ENCODE results near the gene ASTN1.
"Not testable (repeated sequence)": the region's sequence is repeated elsewhere in the genome, so short reads cannot be mapped to it uniquely, and the experiment has no call there.

The ASTN1 gene

DNA sequence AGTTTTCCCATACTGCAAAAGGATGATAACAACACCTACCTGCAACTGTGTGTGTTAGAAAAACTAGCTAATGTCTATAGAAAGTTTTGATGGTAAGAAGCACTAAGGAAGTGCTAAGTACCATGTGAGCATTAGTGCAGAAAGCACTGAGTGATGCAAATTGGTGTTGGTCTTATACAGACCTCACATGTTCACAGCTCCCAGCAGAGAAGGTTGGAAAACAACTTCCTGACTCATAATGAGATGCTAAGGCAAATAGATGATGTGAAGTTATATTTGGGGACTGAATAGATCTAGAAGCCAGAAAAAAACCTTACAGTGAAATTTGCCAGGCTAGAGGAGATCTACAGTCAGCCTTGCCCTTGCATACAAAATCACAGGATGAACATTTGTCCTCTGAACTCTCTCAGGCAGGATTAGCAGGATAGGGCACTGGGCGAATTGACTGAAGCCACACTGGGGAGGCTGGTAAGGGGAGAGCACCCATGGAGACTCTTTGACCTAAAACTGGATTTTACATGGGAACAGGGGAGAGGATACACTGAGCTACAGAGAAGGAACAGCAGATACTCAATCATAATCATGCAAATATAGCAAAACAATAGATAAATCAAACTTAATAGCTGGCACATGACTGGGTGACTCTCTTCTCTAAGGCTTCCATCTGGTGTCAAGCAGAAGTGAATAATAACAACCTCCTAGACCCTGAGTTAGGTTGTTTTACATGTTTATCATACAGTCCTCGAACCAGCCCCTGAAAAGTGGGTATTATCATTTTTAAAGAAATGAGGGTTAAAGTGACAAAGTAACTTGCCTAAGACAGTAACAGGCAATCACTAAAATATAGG is 61.3 kb downstream of the ASTN1 start:
- DNase-seq: no peak

DNA sequence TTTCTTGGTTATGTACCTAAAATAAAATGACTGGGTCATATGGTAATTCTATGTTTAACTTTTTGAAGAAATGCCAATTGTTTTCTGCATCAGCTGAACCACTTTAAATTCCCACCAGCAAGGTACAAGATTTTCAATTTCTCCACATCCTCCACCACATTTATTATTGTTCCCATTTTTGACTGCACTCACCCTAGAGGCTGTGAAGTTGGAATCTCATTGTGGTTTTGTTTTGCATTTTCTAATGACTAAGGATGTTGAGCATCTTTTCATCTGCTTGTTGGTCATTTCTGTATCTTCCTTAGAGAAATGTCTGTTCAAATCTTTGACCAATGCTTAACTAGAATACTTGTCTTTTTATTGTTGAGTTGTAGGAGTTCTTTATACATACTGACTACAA is 72.5 kb downstream of the ASTN1 start:
- DNase-seq: peak; percentile 20

DNA sequence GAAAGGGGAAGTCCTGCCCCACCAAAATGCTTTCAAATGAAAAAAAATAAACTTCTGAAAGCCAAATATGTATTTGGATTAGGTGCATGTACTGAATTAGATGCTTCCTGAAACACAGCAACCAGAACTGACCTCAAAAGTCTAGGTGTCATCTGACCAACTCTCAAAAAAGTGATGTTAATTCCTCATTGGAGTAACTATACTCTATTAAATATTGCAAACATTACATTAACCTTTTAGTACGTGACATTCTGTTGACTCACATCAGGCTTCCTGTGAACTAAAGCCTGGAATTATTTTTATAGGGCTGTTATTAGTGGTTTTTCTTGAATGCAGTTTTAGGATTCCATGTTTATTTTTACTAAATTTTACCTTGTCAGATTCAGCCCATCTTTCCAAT is 73.5 kb downstream of the ASTN1 start:
- DNase-seq: peak; percentile 54

DNA sequence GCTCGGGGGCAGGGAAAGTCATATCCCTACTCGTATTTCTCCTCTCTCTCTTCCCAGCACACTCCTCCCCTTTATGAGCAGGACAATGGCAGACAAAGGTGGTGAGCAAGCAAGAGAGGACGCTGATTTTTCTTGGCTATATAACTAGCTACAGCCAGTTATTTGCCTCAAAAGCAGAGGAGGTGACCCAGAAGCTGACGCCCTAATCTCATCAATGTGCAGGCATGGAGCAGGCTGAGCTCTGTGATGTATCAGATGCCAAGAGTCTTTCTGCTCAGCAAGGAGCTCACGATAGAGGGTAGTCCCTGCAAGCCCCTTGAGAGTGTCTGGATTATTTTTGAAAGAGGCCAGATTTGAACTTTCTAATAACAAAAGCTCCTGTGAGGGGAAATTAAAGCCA is 75.5 kb downstream of the ASTN1 start:
- DNase-seq: no peak

DNA sequence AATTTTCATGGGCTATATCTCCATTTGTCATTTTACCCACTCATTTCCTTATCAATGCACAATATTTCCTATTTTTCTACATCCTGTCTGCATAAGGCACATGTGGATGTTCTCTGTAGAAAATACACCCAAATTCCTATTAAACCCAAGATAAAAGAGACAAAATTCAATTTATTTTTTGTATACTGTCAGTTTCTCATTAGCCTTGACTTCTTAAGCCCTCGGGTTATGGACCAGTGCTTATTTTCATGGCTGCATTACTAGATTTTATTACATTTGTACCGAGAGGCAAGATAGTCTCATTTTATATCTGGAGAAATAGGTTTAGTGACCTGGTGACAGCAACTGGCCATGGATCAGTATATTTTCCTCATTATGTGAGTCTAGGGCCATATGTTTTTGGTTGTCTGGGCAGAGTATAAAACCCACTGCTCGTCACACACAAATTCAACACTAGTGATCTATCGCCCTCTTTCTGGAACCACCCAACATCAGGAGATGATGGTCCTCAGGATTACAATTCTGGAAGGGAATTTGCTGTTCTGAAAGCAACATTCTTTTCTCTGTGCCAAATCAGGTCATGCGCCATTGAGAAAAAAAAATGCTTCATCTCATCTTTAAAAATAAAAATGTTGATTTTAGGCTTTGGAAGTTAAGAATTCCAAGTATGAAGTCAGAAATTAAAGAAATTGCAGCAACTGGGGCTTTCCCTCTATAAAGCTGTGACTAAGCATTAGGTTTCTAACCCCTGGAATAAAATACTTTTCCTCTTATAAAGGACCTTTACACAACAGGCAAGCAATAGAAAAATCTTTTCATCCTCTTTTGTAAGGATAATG is 81.4 kb downstream of the ASTN1 start:
- DNase-seq: peak; percentile 84

DNA sequence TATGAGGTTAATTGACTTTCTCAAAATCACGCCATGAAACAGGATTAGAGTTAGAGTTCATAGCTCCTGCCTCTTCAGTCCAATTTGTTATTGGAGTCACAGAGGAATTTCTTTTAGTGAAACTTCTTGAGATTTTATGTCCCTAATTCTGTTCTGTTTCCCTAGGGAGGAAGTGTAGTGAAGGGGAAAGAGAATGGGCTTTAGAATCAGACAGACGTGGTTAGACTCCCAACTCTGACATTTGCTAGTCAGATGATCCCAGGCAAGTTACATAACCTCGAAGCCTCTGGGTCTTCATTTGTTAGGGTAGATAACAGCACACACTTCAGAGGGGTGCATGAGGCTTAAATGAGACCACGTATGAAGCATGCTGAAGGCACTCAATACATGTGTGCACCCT is 83.9 kb downstream of the ASTN1 start:
- DNase-seq: no peak

DNA sequence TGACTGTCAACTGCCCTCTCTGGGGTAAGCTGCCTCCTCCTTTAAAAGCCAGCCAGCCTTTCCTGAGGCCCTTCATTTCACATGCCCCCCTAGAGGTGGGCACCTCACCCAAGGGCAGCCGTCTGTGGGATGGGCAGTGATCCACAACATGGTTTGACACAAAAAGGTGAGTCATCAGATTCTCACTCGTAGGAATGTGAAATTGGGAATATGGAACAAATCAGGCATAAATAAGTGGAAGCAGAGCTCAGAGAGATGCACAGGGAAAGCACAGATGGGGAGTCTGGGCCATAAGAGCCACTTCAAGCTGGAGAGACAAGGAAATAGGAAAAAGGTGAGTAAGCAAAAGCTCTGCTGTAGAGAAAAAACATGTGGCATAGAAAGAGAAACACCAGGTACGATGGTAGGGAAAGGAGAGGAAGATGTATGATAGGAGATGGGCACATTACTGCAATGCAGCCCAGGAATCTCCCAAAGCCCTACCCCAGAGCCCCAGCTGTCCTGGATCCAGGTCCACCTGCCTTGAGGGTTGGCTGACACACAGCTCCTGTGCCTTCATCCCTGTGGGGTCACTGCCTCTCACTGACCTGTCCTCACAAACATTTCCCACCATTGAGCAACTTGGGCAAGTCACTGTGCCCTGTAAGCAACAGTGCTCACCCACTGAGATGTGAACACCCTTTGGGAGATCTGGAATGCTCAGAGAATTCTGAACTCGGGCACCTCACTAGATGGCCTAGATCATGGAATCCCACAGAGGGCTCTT is 86.6 kb downstream of the ASTN1 start:
- peak; percentile 66 for DNase-seq

DNA sequence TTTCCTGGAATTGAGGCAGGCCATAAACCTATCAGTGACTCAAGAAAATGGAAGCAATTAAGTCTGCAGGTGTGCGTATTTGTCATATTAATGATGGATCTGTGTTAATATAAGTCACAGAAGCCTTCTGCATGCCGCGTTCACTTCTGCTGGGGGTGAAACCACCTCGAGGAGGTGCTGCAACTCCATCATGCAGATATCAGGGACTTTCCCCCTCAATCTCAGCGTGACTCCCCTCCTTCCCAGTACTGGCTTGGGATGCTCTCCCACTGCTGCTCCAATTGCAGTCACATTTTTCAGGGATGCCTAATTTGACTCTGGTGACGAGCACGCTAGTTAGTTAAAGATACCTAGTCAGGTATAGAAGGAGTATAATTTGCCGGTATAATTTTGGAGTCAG is 87.5 kb downstream of the ASTN1 start:
- no peak for DNase-seq

DNA sequence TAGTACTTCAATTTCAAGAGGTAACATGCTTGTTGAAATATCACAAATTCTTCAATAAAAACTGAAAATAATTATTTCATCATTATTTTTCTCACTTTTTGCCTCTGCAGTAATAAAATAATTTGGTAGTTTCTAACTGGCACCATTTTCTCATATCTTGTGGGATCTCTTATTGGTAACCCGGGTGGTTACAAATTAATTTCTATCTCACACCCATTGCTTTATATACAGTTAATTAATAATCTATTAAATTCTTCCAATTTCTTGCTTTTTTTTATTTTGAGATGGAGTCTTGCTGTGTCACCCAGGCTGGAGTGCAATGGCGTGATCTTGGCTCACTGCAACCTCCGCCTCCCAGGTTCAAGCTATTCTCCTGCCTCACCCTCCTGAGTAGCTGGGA is 89.7 kb downstream of the ASTN1 start:
- not testable (repeated sequence) for DNase-seq

DNA sequence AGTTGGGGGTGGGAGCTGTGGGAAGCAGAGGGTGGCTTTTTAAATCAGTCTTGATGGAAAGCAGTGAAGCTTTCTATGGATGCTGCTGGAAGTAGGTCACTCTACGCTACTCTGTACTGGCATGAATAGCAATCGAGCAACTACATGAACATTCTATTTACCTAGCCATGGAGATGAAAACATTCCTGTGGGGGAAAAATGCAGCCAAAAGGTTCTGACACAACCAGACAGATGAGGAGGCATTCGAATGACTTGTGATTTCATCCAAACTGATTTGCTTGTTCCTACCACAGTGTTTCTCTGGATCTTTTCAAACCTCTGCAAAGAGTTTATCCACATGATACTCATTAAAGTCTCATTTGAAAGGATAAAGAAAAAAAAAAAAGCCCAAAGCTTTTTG is 95.0 kb downstream of the ASTN1 start:
- DNase-seq: peak; percentile 34

DNA sequence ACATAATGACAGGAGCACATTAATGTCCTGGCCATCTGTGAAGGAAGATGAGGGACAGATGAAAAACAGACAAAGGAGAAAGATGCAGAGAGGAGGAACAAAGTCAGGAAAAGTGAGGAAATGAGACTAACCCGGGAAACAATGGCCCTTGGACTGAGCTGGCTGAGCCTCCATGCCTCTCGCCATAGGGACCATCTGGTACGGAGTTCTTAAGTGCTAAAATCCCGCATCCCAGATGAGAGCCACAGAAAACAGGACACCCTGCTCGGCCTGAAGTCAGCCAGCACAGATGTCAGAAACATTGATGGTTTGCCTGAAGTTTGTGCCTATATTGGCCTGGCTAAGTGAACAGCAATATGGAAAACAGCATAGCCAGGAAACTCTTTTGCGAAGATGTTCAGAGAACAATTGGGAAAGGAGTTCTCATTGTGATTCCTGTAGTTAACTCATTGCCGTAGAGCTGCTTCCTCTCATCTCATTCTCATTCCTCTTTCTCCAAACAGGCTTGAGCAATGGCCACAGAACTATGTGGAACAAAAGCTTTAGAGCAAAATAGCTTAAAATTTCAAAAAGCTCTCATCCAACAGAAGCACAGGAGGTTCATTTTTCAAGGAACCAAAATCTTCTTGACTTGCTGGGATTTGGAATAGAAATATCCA is 96.6 kb downstream of the ASTN1 start:
- no peak for DNase-seq

DNA sequence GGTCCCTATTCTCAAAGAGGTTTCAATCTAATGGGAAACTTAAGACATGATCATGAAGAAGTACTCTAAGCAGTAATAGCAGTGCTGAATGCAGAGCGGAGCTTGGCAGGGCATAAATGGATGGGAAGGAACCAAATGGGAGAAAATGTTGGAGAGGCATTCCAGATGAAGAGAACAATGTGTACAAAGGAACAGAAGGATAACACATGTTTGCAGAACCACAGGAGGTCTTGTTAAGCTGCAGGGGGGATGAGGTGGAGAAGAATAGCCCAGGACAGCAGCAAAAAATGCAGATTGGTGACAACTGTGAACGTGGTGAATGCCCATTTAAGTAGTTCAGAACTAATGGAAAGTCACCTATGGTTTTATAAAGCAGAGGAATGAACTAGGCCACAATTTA is 99.1 kb downstream of the ASTN1 start:
- no peak for DNase-seq

DNA sequence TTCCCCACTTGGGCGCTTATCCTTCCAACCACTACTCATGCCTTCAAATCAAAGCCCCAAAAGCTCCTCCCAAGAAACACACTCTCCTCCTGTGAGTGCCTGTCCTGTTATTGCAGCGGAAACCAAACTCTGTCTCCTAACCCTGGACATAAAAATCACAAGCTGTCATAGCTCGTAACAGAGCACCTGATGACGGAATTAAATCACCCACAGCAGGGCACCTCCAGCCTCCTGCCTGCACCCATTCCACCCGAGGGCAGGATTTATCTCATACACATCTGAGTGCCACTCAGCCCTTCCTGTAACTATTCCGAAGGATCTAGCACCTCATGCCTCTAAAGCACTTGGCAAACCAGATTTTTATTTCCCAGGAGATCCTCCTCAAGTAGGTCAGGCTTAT is 100.9 kb downstream of the ASTN1 start:
- no peak for DNase-seq

DNA sequence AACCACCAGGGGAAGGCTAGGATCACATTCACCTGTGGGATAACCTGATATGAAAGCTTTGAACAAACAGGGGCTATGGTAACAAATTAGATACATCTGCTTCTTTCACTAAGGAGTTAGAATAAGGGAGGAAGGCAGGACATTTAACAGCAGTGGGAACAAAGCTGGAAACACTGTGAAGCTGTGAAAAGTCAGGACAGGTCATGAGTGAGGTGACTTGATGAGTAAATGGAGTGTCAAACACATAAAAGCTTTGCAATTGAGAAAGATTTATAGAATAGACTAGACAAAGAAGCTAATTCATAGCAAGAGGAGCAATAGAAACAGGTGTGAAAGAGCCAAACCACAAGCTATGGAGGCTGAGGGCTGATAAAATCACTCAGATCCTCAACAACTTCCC is 110.0 kb downstream of the ASTN1 start:
- DNase-seq: no peak

DNA sequence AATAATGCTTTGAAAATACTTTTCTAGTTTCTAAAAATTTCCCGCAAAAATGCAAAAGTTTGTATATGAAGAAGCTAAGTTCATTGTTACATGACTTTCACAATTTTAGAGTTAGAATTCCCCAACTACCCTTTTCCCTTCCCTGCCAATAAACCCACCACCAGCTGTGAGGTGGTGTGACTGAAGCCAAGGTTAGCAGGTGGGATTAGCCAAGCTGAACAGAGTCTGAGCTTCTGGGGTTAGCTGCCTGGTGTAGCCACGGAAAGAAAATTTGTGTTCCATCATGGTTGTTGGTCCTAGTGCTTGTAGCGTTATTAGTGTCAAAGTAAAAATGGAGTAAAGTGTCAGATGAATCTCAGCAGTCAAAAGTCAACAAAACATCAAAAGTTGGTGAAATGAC is 110.9 kb downstream of the ASTN1 start:
- no peak for DNase-seq

DNA sequence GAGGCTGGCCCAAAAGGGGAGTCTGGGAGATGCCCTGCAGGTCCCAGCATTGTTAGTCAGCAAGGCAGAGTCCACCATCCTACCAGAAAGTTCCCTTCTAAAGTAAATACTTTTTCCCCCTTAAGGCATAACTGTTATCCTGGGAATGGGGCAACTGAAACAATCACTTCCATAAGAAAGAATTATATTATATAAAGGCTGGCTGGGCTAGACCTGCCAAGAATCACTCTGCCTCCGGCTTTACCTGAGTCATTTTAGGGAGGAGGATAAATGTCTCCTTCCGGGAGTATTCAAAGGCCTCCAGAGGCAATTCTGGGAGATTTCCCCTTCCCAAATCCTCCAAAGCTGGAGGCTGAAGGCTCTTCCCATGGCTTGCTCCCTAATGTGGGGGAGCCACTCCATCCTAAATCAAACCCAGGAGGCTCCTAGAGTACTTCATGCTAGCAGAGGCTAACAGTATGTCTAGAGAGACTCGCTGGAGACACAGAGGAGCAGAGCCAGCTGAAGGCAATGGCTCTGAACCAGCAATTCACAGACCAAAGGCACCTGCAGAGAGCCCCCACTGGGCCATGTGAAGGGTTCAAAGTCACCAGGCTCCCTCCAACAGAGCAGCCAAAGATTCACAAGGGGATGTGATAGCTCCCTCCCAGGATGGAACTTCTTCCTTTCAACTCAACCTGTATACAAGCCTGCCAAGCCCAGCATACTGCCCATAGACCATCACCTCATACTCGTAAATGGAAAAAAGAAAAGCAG is 116.0 kb downstream of the ASTN1 start:
- DNase-seq: no peak

DNA sequence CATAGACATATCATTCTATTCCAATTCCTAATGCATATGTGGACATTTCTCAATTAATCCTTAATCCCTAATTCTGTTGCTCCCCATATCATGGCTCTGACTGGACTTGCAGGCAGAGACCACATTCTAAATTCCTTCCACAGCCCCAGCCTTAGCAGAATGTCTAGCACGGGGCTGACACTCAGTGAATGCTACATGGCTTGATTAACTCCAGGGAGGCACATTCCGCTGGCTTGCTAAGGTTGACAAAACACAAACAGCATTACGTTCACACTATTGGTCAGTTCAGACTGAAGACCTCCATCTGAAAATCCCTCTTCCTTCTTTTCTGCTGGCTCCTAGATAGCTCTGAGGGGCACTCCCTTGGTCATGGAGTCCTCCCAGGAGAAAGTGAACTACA is 119.4 kb downstream of the ASTN1 start:
- DNase-seq: no peak

DNA sequence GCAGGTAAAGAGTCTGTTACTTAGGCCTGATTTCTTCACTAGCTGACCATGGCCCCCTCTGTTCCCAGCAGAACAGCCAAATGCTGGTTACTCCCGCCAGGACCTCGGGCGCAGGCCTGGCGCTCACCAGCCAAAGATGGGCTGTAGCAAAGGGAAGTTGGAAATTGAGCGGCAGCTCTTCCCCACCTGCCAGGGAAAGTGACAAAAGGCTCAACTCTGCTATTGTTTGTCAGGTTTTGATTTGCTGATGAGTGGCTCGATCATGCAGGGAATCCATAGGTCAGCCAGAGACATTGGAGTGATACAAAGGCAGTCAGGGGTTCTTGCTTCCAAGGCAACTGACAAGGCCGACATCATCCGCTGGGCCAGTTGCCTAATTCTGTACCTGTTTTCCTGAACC is 120.1 kb downstream of the ASTN1 start:
- no peak for DNase-seq

DNA sequence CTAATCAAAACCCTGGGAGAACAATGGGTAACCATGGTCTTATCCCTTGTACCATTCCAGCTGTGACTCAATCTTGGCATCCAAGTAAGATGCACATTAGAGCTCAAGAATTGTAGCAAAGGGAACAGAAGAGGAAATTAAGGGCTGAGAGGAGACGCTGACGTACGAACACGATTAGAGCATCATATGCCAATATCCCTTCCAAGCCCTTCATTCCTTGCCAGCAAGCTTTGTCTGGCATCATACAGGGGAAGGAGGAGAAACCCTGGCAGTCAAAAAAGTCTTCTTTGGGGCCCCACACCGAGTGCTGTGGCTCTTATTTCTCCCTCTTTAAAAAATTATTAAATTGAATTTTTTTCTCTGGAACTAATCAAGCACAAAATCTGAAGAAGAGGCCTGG is 120.9 kb downstream of the ASTN1 start:
- no peak for DNase-seq

DNA sequence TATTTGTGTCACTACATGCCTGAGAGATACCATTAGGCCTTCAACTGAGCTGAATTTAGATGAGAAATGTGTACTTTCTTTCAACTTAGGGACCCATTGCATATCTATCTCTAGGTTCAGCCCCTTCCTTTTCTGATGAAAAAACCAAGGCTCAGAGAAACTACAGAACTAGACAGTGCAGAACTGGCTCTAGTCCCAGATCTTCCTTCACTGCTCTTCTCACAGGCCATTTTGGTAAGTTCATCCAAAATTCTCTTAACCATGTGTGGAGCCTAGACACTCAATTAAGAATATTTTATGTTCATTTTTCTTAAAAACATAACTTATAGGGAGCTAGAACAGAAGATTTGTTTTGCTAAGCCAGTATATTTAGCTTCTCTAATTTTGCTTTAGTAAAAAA is 128.9 kb downstream of the ASTN1 start:
- no peak for DNase-seq

DNA sequence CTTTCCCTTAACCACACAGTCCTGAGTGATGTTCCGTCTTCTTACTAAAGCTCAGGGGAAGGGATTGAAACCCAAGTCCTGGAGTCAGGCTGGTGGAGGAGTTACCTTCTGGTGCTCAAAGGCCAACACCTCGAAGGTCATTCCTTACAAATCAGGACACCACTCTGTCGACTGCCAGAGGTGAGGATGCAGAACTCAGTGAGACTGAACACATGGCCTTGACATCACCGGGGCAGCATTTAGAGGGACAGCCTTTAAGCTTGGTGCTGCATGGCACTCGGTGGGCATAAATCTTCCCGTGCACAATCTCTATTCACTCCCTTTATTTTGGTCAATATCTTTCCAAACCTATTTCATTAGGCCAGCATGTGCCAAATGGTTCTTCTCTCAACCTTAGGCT is 130.9 kb downstream of the ASTN1 start:
- no peak for DNase-seq

DNA sequence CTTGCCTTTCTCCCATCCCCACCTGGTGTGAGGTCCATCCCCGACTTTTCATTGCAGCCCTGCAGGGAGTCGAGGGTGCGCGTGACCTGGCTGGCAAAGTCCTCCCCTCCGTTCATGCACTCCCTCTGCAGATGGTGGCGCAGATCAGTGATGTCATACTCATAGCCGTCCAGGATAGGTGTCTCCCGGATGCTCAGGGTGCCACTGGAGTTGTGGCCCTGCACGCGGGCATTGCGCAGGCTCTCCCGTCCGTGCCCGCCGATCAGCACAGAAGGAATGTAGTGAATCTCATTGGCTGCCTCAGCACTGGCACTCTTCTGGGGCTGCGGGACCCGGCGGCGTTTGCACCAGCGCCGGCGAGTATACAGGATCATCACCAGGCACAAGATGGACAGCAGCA is 132.1 kb downstream of the ASTN1 start:
- no peak for DNase-seq
